HL-60/S4 treated with phorbol 12-myristate 13-acetate at 8.2 ng/mL for 4 days and 3 days (cell line): ENCODE data around the gene PRDX4.
"Not testable (repeated sequence)": the region's sequence is repeated elsewhere in the genome, so short reads cannot be mapped to it uniquely, and the experiment has no call there.

Experiments used
- in situ Hi-C: fragments of 300-500 bp; cut with MboI; formaldehyde crosslinking; loops from 2 replicates; pipeline ENCODE4 v1.15.0; 2022; ENCODE audit warnings: low sequenced_read_pairs

The PRDX4 gene

DNA sequence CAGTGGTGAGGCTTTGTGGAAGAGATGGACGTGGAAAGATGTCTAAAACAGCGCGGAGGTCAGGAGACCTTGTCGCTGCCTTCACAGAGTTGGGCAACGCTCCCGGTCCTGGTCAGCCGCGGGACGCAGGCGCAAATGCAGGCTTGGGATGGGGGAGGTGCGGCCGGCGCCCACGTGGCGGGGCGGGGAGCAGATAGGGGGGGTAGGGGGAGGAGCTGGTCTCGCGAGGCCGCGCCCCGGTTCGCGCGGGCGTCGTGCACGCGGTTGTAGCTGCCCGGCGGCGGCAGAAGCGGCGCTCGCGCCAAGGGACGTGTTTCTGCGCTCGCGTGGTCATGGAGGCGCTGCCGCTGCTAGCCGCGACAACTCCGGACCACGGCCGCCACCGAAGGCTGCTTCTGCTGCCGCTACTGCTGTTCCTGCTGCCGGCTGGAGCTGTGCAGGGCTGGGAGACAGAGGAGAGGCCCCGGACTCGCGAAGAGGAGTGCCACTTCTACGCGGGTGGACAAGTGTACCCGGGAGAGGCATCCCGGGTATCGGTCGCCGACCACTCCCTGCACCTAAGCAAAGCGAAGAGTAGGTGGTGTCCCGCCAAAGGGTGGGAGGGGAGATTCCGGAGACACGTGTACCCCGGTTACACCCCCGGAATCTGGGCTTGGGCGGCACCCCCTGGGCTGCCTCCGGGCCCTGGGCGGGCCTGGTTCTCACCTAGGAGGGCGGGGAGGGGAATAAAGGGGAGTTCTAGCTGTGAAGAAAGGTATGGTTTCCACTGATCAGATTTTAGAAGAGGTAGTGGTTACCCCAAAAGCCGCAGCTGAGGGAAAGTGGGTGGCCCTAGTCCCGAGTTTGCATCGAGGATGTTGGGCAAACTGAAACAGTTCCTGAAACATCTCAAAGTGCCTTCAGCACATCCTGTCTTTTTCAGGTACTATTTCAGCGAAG lies at the start of gene PRDX4:
Gene PRDX4, plus strand, starts transcription at position 255 of the 939 bp plus-strand sequence. Its CDS starts 78 bp downstream, at position 333.
- in situ Hi-C loops, result no loop called here

DNA sequence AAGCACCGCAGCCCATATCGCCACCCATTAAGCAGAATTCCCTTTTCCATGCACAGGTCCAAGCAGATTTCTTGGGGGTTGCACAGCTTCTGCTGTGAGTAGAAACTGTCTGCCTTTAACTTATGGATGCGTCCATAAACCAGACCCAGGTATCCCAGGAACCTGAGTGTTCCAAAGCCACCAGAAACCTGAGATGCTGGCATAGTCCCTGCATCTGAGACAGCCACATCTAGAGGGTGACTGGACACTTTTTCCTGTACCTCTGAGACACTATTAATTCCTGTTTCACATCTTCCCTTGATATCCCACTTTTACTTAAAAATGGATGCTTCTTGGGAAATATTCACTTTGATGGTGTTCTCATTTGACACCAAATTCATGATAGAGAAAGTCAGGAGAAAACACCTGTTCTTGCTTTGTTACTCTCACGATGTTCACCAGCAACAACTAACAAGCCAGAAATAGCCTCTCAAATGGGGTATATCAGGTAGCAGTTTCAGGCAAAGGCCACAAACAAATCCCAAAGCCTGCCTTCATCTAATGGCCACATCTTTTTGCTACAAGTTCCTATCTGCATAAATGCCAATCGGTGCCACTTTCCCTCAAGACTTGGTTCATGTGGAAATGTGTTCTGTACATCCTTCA lies 45.5 kb upstream of the PRDX4 start:
- in situ Hi-C loops, result no loop called here

DNA sequence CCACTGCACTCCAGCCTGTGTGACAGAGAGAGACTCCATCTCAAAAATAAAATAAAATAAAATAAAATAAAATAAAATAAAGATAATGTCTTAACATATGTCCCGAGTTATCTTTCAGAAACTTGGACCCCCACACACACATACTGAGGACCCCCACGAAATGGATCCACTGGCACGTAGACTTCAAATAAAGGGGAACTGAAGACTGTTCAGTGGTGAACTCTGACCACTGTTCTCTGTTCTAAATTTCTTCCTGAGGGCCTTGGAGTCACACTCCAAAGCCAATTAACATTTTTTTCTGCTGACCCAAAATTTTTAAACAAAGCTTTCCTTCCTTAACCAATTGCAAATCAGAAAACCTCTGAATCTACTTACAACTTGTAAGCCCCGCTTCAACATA lies 43.5 kb upstream of the PRDX4 start:
- in situ Hi-C loops, result no loop called here

DNA sequence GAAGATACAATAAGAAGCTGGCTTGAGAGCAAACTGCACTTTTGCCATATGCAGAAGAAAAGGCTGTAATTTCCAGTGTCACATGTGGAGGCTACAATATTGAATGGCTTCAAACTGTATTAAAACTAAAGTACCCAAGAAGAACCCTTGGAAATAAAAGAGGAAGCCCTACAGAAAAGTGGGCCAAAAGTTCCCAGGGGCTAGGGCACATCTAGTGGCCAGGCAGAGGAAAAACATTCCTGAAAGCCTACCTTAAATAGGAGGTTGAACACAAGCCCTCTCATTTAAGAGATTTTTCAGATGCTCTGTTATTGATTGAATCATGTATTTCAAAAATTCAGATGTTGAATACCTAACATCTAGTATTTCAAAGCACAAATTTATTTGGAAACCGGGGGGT lies 40.6 kb upstream of the PRDX4 start:
- in situ Hi-C loops, result no loop called here

DNA sequence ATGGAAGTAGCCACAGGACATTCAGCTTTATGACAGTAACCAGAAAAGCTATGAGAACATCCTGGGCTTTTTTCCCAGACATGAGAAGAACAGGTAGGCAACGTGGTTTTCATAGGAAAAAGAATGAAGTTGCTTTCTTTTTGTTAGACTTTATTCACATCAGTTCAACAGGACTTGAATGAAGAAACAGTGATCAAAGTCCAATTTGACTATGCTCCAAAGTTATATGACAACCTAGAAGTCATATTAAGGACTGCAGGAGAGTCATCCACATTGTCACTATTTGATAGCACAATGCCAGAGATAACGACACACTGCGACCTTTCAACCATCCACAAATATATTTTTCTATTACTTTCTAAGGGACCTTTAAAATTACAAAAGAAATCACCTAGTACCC lies 39.2 kb upstream of the PRDX4 start:
- in situ Hi-C loops, result no loop called here

DNA sequence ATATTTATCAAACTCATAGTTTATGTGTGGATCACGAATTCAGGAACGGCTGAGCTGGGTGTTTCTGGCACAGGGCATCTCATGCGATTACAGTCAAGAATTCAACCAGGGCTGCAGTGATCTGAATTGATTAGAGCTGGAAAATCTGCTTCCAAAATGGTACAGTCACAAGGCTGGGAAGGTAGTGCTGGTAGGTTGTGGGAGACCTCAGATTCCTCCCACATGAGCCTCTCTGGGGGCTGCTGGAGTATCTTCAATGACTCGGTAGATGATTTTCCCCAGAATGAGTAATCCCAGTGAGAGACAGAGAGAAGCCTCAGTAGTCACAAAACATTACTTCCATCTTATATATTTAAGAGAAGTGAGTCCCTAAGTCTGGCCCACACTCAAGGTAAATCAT lies 36.2 kb upstream of the PRDX4 start:
- in situ Hi-C loops, result no loop called here

DNA sequence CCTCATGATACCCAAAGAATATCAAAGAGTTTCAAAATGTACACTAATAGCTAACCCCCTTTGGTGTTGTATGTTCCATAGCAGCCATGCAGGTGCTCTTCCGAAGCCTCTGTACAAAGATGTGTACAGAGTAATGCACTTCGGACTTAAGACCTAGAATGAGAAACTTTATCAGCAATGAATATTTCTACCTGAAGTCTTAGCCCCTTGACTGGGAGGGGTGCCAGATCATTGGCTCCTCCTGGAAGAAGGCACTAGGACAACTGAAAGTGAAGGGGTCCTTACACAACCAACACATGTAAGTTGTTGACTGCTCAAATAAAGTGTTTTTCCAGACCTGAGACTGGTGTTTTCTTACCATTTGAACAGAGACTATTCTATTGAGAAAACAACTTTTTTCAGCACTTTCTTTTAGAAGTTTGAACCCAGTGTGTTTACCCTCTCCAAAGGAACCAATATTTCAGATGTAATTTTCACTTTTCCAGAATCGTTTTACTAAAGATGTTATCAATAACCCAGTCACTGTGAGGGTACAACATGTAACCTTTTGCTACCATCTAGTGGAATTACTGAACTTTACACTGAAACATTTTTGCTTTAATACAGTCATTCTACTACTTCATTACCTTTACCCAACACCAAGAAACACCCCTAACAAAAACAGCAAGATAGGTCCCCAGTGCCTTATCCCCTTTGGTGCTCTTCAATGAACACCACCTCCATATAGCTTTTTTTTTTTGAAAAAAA lies 33.3 kb upstream of the PRDX4 start:
- in situ Hi-C loops, result no loop called here

DNA sequence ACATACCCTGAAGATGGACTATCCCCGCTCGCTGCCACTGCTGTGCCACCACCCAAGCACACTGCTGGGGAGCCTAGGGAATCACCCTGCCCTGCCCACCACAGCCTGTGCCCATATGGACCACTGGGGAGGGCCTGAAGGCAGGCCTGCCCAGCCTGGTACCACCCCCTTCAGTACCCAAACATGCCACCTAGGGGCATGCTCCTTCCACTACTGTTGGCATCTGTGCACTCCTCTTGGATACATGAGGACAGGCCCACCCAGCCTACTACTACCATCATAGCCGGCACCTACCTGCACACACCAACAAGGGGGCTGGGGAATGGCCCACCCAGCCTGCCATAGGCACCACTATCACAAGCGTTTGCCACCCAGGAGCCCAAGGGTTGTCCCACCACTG lies 30.1 kb upstream of the PRDX4 start:
- in situ Hi-C loops, result no loop called here

DNA sequence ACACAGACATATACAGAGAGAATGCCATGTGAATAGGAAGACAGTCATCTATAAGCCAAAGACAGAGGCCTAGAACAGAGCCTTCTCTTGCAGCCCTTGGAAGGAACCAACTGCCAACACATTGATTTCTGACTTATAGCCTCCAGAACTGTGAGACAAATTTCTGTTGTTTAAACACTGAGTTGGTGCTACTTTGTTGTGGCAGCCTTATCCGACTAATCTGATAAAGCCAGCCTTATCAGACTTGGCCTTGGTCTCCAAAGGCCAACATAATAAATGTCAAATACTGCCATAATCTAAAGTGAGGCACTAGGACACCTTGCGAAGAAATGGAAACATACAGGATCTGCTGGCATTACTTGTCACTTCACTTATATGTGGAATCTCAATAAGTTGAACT lies 24.3 kb upstream of the PRDX4 start:
- in situ Hi-C loops, result no loop called here

DNA sequence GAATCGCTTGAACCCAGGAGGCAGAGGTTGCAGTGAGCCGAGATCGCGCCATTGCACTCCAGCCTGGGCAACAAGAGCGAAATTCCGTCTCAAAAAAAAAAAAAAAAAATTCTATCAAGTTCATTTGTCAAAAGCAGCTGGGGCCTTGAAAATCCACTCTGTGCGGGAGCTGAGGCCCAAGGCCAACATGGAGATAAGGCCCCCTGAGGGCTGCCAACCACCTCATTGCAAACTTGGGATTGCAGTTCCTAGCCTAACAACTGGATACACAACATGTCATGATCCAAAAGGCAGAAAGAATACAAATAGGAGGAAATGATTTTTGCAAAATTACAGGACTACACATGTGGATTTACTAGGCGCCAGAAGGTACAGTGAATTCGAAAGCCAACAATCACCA lies 22.5 kb upstream of the PRDX4 start:
- in situ Hi-C loops, result no loop called here

DNA sequence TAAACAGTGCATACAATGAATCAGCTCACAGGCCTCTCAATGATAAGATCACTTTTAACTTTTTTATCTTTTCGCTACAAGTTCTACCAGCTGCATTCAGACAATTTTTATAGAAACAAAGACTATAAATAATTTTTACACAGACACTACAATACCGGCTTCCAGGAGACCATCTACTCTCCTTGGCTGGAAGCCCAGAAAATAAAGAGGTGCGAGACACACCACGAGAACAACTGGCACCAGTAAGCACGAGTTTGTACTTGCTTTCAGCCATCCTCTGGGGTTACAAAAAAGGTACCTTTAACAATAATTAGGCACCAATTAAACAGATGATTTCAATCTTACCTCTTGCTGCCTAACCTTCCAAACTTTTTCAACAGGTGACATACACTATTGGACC lies 11.2 kb upstream of the PRDX4 start:
- in situ Hi-C loops, result no loop called here

DNA sequence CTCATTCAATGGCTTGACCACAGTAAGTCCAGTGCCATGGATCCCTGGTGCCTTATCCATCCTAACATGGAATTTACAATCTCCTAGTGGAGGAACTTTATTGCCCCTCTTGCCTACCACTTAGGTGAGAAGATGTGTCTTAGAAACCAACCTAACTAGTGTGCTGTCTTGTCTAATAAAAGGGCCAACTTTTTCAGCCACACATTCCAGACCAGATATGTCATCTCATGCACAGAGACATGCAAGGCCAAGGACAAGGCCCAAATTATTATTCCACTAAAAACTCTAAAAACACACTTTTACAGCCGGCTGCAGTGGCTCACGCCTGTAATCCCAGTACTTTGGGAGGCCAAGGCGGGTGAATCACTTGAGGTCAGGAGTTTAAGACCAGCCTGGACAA lies 10.6 kb upstream of the PRDX4 start:
- in situ Hi-C loops, result no loop called here

DNA sequence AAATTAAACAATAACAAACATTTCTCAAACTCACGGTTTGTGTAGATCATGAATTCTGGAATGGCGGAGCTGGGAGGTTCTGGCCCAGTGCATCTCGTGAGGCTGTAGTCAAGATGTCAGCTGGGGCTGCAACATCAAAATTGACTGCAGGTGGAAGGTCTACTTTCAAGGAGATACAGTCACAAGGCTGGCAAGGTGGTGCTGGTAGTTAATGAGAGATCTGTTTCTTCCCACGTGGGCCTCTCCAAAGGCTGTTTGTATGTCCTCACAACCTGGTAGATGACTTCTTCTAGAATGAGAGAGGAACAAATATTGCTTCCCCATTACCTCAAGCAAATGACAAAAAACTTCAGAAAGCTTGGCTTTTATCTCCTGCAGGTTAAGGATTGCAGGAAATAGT lies 8.0 kb upstream of the PRDX4 start:
- in situ Hi-C loops, result no loop called here

DNA sequence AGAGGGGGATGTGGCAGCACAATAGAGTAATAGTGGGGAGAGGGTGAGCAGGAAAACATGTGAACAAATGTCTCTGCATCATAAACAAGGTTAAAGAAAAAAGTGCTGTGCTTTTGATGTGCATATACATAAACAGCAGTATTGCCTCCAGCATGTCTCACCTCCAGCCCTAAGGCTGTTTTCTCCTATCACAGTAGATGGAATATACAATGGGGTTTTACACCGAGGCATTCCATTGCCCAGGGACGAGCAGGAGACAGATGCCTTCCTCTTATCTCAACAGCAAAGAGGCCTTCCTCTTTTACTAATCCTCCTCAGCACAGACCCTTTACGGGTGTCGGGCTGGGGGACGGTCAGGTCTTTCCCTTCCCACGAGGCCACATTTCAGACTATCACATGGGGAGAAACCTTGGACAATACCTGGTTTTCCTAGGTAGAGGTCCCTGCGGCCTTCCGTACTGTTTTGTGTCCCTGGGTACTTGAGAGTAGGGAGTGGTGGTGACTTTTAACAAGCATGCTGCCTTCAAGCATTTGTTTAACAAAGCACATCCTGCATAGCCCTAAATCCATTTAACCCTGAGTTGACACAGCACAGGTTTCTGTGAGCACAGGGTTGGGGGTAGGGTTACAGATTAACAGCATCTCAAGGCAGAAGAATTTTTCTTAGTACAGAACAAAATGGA lies 7.1 kb upstream of the PRDX4 start:
- in situ Hi-C loops, result not testable (repeated sequence)

DNA sequence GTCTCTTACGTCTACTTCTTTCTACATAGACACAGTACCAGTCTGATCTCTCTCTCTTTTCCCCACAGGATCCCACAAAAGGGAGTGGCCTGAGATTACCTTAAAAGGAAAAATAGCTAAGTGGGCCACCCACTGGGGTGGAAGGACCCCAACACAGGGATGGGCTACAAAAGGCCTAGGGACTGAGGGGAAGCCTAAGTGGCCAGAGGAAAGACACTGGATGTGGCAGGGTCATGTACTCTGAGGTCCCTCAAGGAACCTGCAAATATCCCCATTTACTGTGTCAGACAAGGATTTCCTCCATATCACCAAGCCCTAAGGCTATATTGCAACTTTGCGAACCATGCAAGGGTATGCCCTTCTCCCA lies 6.5 kb upstream of the PRDX4 start:
- in situ Hi-C loops, result no loop called here

DNA sequence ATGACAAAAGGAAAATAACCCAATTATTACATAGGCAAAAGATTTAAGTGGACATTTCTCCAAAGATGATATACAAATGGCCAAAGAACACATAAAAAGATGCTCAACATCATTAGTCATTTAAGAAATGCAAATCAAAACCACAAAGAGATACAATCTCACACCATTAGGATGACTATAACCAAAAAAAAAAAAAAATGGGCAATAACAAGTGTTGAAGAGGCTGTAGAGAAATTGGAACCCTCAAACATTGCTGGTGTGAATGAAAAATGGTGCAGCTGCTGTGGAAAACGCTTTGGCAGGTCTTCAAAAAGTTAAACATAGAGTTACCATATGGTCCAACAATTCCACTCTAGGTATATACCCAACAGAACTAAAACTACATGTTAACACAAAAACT lies 5.6 kb upstream of the PRDX4 start:
- in situ Hi-C loops, result no loop called here

DNA sequence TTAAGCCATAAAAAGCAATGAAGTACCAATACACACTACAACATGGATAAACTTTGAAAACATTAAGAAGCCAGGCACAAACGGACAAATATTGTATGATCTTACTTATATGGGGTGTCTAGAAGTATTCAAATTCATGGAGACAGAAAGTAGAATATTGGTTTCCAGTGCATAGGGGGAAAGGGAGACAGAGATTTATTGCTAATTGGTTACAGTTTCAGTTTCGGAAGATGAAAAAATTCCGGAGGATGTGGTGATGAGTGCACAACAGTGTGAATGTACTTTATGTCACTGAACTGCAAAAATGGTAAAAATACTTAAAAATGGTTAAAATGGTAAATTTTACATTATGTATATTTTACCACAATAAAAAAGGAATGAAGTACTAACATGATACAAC lies 5.1 kb upstream of the PRDX4 start:
- in situ Hi-C loops, result no loop called here

DNA sequence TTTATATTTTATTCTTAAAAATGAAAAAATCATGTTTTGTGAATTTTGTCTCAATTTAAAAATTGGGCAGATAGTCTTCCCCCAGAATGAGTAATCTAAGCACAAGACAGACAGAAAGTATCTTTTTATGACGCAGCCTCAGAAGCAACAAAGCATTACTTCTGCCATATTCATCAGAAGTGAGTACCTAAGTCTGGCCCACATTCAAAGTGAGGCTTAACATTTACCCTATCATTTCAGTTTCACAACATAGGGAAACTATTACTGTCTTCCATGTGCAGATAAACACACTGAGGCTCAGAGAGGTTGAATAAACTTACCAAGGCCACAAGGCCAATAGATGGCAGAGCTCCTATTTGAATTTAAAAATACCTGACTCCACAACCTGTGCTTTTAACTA lies 4.4 kb upstream of the PRDX4 start:
- in situ Hi-C loops, result no loop called here

DNA sequence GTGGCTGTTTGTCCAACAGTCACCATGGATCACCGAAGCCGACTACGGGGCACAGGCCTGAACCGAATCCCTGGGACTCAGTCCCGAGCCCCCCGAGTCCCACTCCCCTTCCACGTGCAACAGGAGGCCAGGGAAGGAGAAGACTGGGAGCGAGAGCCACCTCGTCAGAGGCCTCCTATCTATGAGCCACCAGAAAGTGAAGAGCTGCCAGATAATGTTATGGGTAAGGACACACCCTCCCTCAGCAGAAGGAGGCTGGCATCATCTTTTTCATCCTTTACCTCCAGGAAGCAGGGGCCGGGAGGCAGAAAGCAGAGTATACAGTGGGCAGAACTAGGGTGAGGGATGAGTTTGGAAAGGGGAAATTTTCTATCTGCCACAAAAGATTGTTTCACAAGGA lies 2.8 kb upstream of the PRDX4 start:
- in situ Hi-C loops, result no loop called here

DNA sequence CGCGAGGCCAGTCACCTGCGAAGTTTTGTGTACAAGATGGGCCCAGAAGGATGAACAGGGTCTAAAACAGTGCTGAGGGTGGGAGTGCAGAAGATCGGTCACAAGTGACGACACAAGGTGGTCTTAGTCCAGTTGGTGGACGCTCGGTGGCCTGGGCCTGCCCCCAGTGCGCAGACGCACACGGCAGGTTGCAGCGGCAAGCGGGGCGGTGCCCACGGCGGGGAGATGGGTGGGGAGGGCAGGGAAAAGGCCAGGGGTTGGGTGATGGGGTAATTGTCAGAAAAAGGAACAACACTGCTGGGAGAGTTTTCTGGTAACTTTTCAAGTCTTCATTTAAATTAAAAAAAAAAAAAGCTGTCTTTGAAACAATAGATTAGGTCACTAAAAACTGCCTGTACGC lies 1.0 kb upstream of the PRDX4 start:
- in situ Hi-C loops, result no loop called here

DNA sequence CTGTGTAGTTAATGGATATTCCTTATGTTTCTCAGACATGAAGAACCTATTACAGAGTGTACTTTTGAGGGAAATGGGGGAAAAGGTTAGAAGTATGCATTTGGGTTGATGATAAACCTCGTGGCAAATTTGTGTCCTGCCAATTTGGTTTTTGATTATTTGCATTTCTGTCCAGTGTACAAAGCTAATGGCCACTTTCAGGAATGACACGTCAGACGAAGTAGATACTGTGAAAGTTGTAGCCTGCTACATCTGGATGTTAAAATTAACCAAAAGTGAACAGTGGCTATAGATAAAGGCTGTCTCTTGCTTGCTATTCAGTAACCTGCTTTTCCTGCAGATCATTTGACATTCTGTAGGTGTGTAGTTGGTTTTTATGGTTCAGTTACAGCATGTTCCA lies 1.0 kb downstream of the PRDX4 start:
- in situ Hi-C loops, result no loop called here
